GM23338 (cell line): Measurements from ENCODE around the gene UGT2B15. TPM values are rescaled to one million over a fixed set of nuclear protein-coding genes. Genes with fewer than 3 reads are reported as not detected.

ENCODE experiments used
- ATAC-seq: fragments of 200-7000 bp; cut with Tn5 transposase; 3 replicates; pipeline ENCODE4 v1.9.1; 2020
- DNase-seq: peaks from one replicate; pipeline ENCODE4 v3.0.0-alpha.2; 2015; ENCODE audit warnings: low spot score
- H2AFZ ChIP-seq: fragments of 200-600 bp; sonication (generic); 2 replicates; pipeline ENCODE4 v1.8.0; 2016; ENCODE audit warnings: antibody characterized with exemption, mild to moderate bottlenecking, moderate library complexity
- H3F3A ChIP-seq: fragments of 200-600 bp; sonication (generic); replicated peaks from 2 replicates; pipeline ENCODE4 v1.8.0; 2017; ENCODE audit warnings: antibody characterized with exemption, mixed run types, low read depth
- H3K27ac ChIP-seq: fragments of 200-600 bp; sonication (generic); 2 replicates; pipeline ENCODE4 v1.6.1; 2016; ENCODE audit warnings: low read depth
- H3K27me3 ChIP-seq: fragments of 200-600 bp; sonication (generic); 2 replicates; pipeline ENCODE4 v1.8.0; 2016; ENCODE audit warnings: mild to moderate bottlenecking, mixed run types, moderate library complexity; ENCODE audit not compliant: insufficient read depth
- H3K36me3 ChIP-seq: fragments of 200-600 bp; sonication (generic); 2 replicates; pipeline ENCODE4 v1.8.0; 2016; ENCODE audit warnings: mild to moderate bottlenecking; ENCODE audit not compliant: insufficient read depth
- H3K4me1 ChIP-seq: fragments of 200-600 bp; sonication (generic); 2 replicates; pipeline ENCODE4 v1.8.0; 2016; ENCODE audit warnings: mild to moderate bottlenecking, moderate library complexity; ENCODE audit not compliant: insufficient read depth
- H3K4me2 ChIP-seq: fragments of 200-600 bp; sonication (generic); 2 replicates; pipeline ENCODE4 v1.7.1; 2017; ENCODE audit warnings: mixed run types
- H3K4me3 ChIP-seq: fragments of 200-600 bp; sonication (generic); 2 replicates; pipeline ENCODE4 v1.6.1; 2016; ENCODE audit warnings: mixed run types
- H3K79me2 ChIP-seq: fragments of 200-600 bp; sonication (generic); replicated peaks from 2 replicates; pipeline ENCODE4 v1.8.0; 2017; ENCODE audit warnings: mild to moderate bottlenecking; ENCODE audit not compliant: insufficient read depth
- H3K9me2 ChIP-seq: fragments of 200-600 bp; sonication (generic); 2 replicates; pipeline ENCODE4 v1.8.0; 2017; ENCODE audit not compliant: insufficient read depth
- H4K20me1 ChIP-seq: fragments of 200-600 bp; sonication (generic); replicated peaks from 2 replicates; pipeline ENCODE4 v1.8.0; 2017; ENCODE audit warnings: mild to moderate bottlenecking; ENCODE audit not compliant: insufficient read depth
- H3K27ac Mint-ChIP-seq: 2 replicates; pipeline ENCODE4 v1.8.0; 2020; ENCODE audit warnings: inconsistent platforms, mild to moderate bottlenecking, moderate library complexity, mixed read lengths
- H3K27me3 Mint-ChIP-seq: 3 replicates; pipeline ENCODE4 v1.8.0; 2022; ENCODE audit warnings: low read depth, mild to moderate bottlenecking, moderate library complexity, mixed read lengths, inconsistent platforms; ENCODE audit not compliant: insufficient read depth, poor library complexity
- H3K36me3 Mint-ChIP-seq: 3 replicates; pipeline ENCODE4 v1.8.0; 2021; ENCODE audit warnings: low read depth, mild to moderate bottlenecking, inconsistent platforms, moderate library complexity, mixed read lengths
- H3K4me1 Mint-ChIP-seq: 3 replicates; pipeline ENCODE4 v1.8.0; 2020; ENCODE audit warnings: mild to moderate bottlenecking, inconsistent platforms, mixed read lengths
- H3K4me3 Mint-ChIP-seq: 3 replicates; pipeline ENCODE4 v1.8.0; 2021; ENCODE audit warnings: moderate library complexity, mild to moderate bottlenecking, inconsistent platforms, mixed read lengths
- H3K9me3 Mint-ChIP-seq: 3 replicates; pipeline ENCODE4 v1.8.0; 2020; ENCODE audit warnings: moderate library complexity, mild to moderate bottlenecking, inconsistent platforms, mixed read lengths
- CREB1 ChIP-seq: fragments of 250-450 bp; sonication (Bioruptor Pico); IDR thresholded peaks from 2 replicates; pipeline ENCODE4 v1.5.0; 2020; ENCODE audit warnings: low read depth, mild to moderate bottlenecking, moderate library complexity
- EZH2 ChIP-seq: fragments of 200-600 bp; sonication (generic); IDR thresholded peaks from one replicate; pipeline ENCODE4 v1.8.0; 2017; ENCODE audit warnings: antibody characterized with exemption, mild to moderate bottlenecking, low read depth; ENCODE audit not compliant: unreplicated experiment
- EZH2phosphoT487 ChIP-seq: fragments of 200-600 bp; sonication (generic); IDR thresholded peaks from one replicate; pipeline ENCODE4 v1.8.1; 2018; ENCODE audit warnings: antibody characterized with exemption; ENCODE audit not compliant: unreplicated experiment
- JUNB ChIP-seq: IDR thresholded peaks from one replicate; pipeline ENCODE4 v1.6.1; 2016; ENCODE audit warnings: antibody characterized with exemption; ENCODE audit not compliant: unreplicated experiment
- NANOG ChIP-seq: IDR thresholded peaks from 2 replicates; pipeline ENCODE4 v1.6.1; 2016; ENCODE audit warnings: antibody characterized with exemption, borderline replicate concordance
- POLR2AphosphoS5 ChIP-seq: IDR thresholded peaks from 2 replicates; pipeline ENCODE4 v1.6.1; 2016; ENCODE audit warnings: antibody characterized with exemption, low read depth
- REST ChIP-seq: IDR thresholded peaks from one replicate; pipeline ENCODE4 v1.6.1; 2018; ENCODE audit warnings: antibody characterized with exemption; ENCODE audit not compliant: unreplicated experiment
- STAT1 ChIP-seq: IDR thresholded peaks from one replicate; pipeline ENCODE4 v1.6.1; 2016; ENCODE audit warnings: antibody characterized with exemption; ENCODE audit not compliant: unreplicated experiment
- ZNF114 ChIP-seq: fragments of 250-450 bp; sonication (Bioruptor Pico); IDR thresholded peaks from 2 replicates; pipeline ENCODE4 v1.5.0; 2020; ENCODE audit warnings: mild to moderate bottlenecking, moderate library complexity
- ZNF331 ChIP-seq: fragments of 250-450 bp; sonication (Bioruptor Pico); IDR thresholded peaks from 2 replicates; pipeline ENCODE4 v1.5.0; 2020; ENCODE audit warnings: low read depth, mild to moderate bottlenecking, moderate library complexity
- ZNF462 ChIP-seq: fragments of 250-450 bp; sonication (Bioruptor Pico); IDR thresholded peaks from 2 replicates; pipeline ENCODE4 v1.5.0; 2020; ENCODE audit warnings: mild to moderate bottlenecking, moderate library complexity
- polyA plus RNA-seq: library from polyadenylated mRNA; unstranded; fragments of >200 nt; fragmentation: Nextera tagmentation; extraction: Ambion mirVana; gene quantifications from 2 replicates; pipeline ENCODE4 v1.2.1, GENCODE V29; 2016
- total RNA-seq: library from RNA; depleted of rRNA; stranded (reverse); fragments of >200 nt; shearing (Covaris generic); gene quantifications from 2 replicates; pipeline ENCODE4 v1.2.3, GENCODE V29; 2014
- TF ChIP-seq, protein P1 (sequence below), 2 experiments: fragments of 200-600 bp in 1 of 2; sonication (generic) in 1 of 2; conservative IDR thresholded peaks; 2 replicates each; pipeline versions ENCODE4 v1.5.1 to v1.6.1; 2016 to 2017; ENCODE audit warnings: antibody characterized with exemption in 2 of 2, low read depth in 2 of 2, mild to moderate bottlenecking in 2 of 2, moderate library complexity in 1 of 2
- TF ChIP-seq, protein P2 (sequence below): IDR thresholded peaks from 2 replicates; pipeline ENCODE4 v1.6.1; 2016; ENCODE audit warnings: antibody characterized with exemption

UGT2B15 gene
- total and polyA plus RNA-seq, 2 experiments from 2014 or later: not detected

- peaks cover 23% of the 10 kb centered on the region for H3K4me1 Mint-ChIP-seq
- H3K4me3 ChIP-seq: no peak overlapping the region
- no peaks in the 10 kb centered on the region for H4K20me1 ChIP-seq
- ATAC-seq (no peak), DNase-seq (peak; percentile 31)
- H3F3A ChIP-seq: no peaks in the 10 kb centered on the region
- peaks cover 30% of the 10 kb centered on the region for H3K4me1 ChIP-seq
- no peak overlapping the region for H2AFZ ChIP-seq
- H3K9me2 ChIP-seq: no peaks in the 10 kb centered on the region
- no peaks in the 10 kb centered on the region for H3K79me2 ChIP-seq
- H3K36me3 ChIP-seq: no peaks in the 10 kb centered on the region
- H3K27ac ChIP-seq: no peak overlapping the region
- H3K4me2 ChIP-seq: peak overlapping the region; percentile 31
- no peaks in the 10 kb centered on the region for H3K27me3 ChIP-seq
- peaks cover 12% of the 10 kb centered on the region; the same call in 2 of the 3 replicates for H3K36me3 Mint-ChIP-seq
- TF ChIP-seq EZH2phosphoT487 (no peak), CREB1 (no peak), STAT1 (no peak), POLR2AphosphoS5 (no peak), ZNF114 (CRISPR knock-in tag) (no peak), EZH2 (no peak), JUNB (no peak), ZNF462 (CRISPR knock-in tag) (no peak), NANOG (no peak), REST (no peak), ZNF331 (CRISPR knock-in tag) (no peak)
- TF ChIP-seq, protein P1, sequence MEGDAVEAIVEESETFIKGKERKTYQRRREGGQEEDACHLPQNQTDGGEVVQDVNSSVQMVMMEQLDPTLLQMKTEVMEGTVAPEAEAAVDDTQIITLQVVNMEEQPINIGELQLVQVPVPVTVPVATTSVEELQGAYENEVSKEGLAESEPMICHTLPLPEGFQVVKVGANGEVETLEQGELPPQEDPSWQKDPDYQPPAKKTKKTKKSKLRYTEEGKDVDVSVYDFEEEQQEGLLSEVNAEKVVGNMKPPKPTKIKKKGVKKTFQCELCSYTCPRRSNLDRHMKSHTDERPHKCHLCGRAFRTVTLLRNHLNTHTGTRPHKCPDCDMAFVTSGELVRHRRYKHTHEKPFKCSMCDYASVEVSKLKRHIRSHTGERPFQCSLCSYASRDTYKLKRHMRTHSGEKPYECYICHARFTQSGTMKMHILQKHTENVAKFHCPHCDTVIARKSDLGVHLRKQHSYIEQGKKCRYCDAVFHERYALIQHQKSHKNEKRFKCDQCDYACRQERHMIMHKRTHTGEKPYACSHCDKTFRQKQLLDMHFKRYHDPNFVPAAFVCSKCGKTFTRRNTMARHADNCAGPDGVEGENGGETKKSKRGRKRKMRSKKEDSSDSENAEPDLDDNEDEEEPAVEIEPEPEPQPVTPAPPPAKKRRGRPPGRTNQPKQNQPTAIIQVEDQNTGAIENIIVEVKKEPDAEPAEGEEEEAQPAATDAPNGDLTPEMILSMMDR (conservative IDR thresholded peaks at IDR 0.05; ENCODE audit: low read depth in 2 of 2): no peak
- TF ChIP-seq, protein P2, sequence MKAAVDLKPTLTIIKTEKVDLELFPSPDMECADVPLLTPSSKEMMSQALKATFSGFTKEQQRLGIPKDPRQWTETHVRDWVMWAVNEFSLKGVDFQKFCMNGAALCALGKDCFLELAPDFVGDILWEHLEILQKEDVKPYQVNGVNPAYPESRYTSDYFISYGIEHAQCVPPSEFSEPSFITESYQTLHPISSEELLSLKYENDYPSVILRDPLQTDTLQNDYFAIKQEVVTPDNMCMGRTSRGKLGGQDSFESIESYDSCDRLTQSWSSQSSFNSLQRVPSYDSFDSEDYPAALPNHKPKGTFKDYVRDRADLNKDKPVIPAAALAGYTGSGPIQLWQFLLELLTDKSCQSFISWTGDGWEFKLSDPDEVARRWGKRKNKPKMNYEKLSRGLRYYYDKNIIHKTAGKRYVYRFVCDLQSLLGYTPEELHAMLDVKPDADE: no peak
- peaks cover 5% of the 10 kb centered on the region; the same call in 2 of the 3 replicates for H3K9me3 Mint-ChIP-seq
- H3K4me3 Mint-ChIP-seq: no peak overlapping the region
- no peak overlapping the region for H3K27ac Mint-ChIP-seq
- H3K27me3 Mint-ChIP-seq: no peaks in the 10 kb centered on the region
These were observed 14.5 kb downstream of the UGT2B15 start for GRCh38 chr4:68655764-68656444.
